Measurements from ENCODE around the gene GALR3. TPM values are rescaled to one million over a fixed set of nuclear protein-coding genes. Genes with fewer than 3 reads are reported as not detected.

GALR3 gene
- total RNA-seq, 1 experiment from 2014 or later: not detected

- no TSS peak for BruUV-seq (replicated peaks)
- POLR2A ChIA-PET: no interaction called here
- in situ Hi-C loops (cut with HindIII; ENCODE audit: low pct_unique_long_range_greater_than_20kb, low sequenced_read_pairs) (no loop called here), intact Hi-C loops (cut with micrococcal nuclease; ENCODE audit: unreplicated experiment) (loop anchor here (5.0 kb wide), 1 partner anchor 44 kb away; no protein-coding TSS in a partner anchor)
- TF ChIP-seq REST (IDR thresholded peaks at IDR 0.05; ENCODE audit: insufficient read depth in 1 of 2, low read depth in 2 of 2, low read length in 1 of 2) (no peak), POLR2AphosphoS5 (IDR thresholded peaks at IDR 0.05; ENCODE audit: low read depth, low read length) (no peak), CTCF (IDR thresholded peaks at IDR 0.05) (no peak), TCF7L2 (IDR thresholded peaks at IDR 0.05; ENCODE audit: low read depth, low read length) (no peak), SIN3A (IDR thresholded peaks at IDR 0.05; ENCODE audit: borderline replicate concordance, insufficient read depth, low read depth, low read length) (no peak)
- H3K4me3 ChIP-seq (ENCODE audit: low read depth in 2 of 2, low read length in 2 of 2): no peak overlapping the region
- H3K27ac ChIP-seq (ENCODE audit: low read length): no peak overlapping the region
- H3K4me1 ChIP-seq (ENCODE audit: control insufficient read depth, insufficient read depth, low read length): no peaks in the 10 kb centered on the region
- ATAC-seq (no peak), DNase-seq (ENCODE audit: low read depth, low spot score) (no peak)
- CTCF ChIA-PET: no interaction called here
- no peaks in the 10 kb centered on the region for H3K9me3 ChIP-seq (ENCODE audit: control insufficient read depth, insufficient read depth, low read depth, low read length)
- peaks cover 20% of the 10 kb centered on the region for H3K36me3 ChIP-seq (ENCODE audit: control insufficient read depth, insufficient read depth, low read length)
- no peaks in the 10 kb centered on the region for H3K27me3 ChIP-seq (ENCODE audit: control insufficient read depth, insufficient read depth, low read length)
Observed at GRCh38 chr22:37860796-37861421, 37.7 kb downstream of the GALR3 start.

- TF ChIP-seq POLR2AphosphoS5 (IDR thresholded peaks at IDR 0.05; ENCODE audit: low read depth, low read length): no peak
- no peak for TF ChIP-seq SIN3A (IDR thresholded peaks at IDR 0.05; ENCODE audit: borderline replicate concordance, insufficient read depth, low read depth, low read length)
- TF ChIP-seq CTCF (IDR thresholded peaks at IDR 0.05): no peak
- TF ChIP-seq TCF7L2 (IDR thresholded peaks at IDR 0.05; ENCODE audit: low read depth, low read length): no peak
- TF ChIP-seq REST (IDR thresholded peaks at IDR 0.05; ENCODE audit: insufficient read depth in 1 of 2, low read depth in 2 of 2, low read length in 1 of 2): no peak
- POLR2A ChIA-PET: no interaction called here
- H3K27ac ChIP-seq (ENCODE audit: low read length): no peak overlapping the region
Observed at GRCh38 chr22:37862570-37863325, 39.6 kb downstream of the GALR3 start.

More at GRCh38 chr22:37862570-37863325, 39.6 kb downstream of the GALR3 start:
- Histone ChIP-seq H3K36me3 (ENCODE audit: control insufficient read depth, insufficient read depth, low read length) (peaks cover 23% of the 10 kb centered on the region), H3K4me1 (ENCODE audit: control insufficient read depth, insufficient read depth, low read length) (no peaks in the 10 kb centered on the region), H3K27me3 (ENCODE audit: control insufficient read depth, insufficient read depth, low read length) (no peaks in the 10 kb centered on the region), H3K9me3 (ENCODE audit: control insufficient read depth, insufficient read depth, low read depth, low read length) (no peaks in the 10 kb centered on the region), H3K4me3 (ENCODE audit: low read depth in 2 of 2, low read length in 2 of 2) (no peak overlapping the region)
- intact Hi-C loops (cut with micrococcal nuclease; ENCODE audit: unreplicated experiment) (loop anchor here (5.0 kb wide), 1 partner anchor 45 kb away; no protein-coding TSS in a partner anchor), in situ Hi-C loops (cut with HindIII; ENCODE audit: low pct_unique_long_range_greater_than_20kb, low sequenced_read_pairs) (no loop called here)
- ATAC-seq: no peak
- CTCF ChIA-PET: interaction anchor here (0.7 to 1.4 kb wide), 5 partner anchors 12 to 102 kb away, joined by 3 to 6 read pairs (median 4); no protein-coding TSS in a partner anchor
- no peak for DNase-seq (ENCODE audit: low read depth, low spot score)
- BruUV-seq (replicated peaks): no TSS peak

All from Panc1 (cell line).